ENCODE measurements around the gene RAP1GAP. TPM values are rescaled to one million over a fixed set of nuclear protein-coding genes. Genes with fewer than 3 reads are reported as not detected.

Gene RAP1GAP
- total RNA-seq, 1 donor from 2014 or later = 3.4 TPM

DNA sequence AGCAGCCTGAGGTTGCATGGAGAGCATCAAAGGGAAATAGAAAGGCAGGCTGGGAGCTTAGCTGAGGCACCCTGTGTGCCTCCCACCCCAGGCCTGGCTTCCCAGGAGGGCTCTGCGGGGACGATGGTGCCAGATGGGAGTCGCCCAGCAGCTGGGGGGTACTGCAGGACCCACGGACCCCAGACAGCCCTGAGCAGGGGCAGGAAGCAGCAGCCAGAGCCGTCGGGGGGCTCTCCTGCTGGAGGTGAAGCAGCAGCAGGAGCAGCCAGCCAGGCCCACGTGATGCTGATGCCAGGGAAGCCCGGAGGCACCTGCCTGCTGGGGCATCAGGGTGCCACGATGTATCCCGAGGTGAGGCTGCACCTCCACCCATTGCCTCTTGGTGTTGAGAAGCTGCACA lies 20.4 kb downstream of the RAP1GAP start:
- no peak for DNase-seq
- intact Hi-C loops (cut with micrococcal nuclease) = no loop called here
- ATAC-seq = no peak

DNA sequence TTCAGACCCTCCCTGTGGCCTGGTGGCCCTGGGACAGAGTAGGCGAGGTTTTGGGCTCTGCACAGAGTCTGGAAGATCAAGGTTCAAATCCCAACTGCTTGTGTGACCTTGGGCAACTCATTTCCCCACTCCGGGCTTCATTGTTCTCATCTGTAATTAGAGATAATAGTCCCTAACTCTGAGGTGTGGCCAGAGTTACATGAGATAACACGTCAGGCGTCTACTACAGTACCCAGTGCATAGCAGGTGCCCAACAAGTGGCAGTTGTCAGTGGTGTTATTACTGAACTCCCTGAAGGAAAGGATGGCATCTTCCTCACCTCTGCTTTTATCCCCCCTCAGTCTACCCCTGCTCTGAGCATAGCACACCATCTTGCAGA lies 20.8 kb downstream of the RAP1GAP start:
- ATAC-seq = no peak
- no peak for DNase-seq
- intact Hi-C loops (cut with micrococcal nuclease) = no loop called here

DNA sequence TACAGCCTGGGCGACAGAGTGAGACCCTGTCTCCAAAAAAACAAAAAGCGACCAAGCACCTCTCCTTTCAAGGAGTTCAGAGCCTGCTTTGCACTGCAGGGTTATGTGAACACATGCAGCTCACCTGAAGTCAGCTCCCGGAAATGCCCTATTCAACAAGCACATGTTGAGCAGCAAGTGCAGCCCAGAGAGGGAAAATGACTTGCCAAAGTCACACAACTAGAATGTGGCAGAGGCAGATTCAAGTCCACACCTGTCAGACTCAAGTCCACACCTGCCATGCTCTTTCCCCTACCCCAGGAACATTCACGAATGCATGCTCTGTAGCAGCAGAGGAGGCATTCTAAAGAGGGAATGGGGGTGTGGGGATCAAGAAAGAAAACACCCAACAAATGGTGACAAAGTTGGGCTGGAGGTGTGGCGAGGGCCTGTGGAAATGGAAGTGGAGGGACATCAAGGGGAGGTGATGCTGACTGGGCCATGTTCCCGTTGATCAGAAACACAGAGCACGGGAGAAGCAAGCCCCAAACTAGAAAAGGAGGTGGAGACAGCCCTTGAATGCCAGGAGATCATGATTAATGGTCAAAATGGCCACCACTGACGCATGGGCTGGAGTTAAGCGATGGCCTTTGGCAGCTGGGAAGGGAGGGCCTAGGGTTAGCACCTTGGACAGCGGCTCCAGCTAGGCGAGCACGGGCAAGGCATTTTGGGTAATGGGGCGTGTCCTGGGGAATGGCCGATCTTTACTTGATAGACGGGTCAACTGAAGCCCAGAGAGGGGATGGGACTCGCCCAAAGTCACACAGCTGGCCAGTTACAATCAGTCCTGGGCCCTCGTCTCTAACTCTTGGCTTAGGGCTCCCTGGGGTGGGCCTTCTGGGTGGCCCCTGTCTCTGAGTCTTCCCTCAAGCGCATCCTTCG lies 21.5 kb downstream of the RAP1GAP start:
- DNase-seq = no peak
- intact Hi-C loops (cut with micrococcal nuclease) = no loop called here
- peak; percentile 49 for ATAC-seq

DNA sequence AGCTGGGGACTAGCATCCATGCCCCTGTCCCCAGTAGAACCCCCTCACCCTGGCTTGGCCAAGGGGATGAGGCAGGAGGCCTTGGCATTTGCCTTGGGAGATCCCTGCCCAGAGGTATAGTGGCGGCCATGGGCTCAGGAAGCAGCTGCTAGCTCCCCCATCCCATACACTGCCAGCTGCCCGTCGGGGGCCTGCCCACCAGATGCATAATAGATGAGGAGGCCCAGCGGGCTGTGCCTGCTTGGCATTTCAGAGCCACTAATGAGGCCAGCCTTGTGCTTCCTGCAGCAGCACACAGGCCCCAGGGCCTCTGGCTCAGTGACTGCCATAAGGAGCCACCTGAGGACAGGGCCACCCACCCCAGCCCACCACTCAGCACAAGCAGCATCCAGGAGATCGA lies 23.6 kb downstream of the RAP1GAP start:
- ATAC-seq (no peak), DNase-seq (no peak)
- intact Hi-C loops (cut with micrococcal nuclease) = no loop called here

DNA sequence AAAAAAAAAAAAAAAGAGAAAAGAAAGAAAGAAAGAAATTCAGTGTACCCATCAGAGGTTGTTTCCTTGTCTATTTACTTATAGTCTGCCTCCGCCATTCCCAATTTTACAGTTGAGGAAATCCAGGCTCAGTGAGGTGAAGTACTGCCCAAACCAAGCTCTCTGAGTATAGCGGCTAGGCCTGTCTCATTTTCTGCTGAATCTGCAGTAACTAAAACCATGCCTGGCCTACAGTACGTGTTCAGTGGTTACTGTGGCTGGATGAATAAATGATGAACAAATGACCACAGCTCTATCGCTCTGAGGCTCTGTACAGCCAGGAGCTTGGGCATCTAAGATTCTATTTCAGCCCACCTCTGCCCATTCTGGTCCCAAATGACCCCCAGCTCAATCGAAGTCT lies 24.3 kb downstream of the RAP1GAP start:
- ATAC-seq = no peak
- intact Hi-C loops (cut with micrococcal nuclease) = no loop called here
- no peak for DNase-seq

DNA sequence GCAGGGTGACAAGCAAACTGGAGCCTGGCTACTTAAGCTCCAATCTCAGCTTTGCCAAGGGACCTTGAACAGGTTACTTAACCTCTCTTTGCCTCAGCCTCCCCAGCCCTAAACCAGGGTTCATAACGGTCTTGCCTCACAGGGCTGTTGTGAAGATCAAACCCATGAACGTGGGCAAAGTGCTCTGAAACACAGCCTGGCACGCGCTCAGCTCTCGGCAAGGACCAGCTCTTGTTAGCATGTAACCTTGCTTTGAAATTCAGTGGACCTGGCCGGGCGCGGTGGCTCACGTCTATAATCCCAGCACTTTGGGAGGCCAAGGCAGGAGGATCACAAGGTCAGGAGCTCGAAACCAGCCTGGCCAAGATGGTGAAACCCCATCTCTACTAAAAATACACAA lies 24.8 kb downstream of the RAP1GAP start:
- ATAC-seq (no peak), DNase-seq (no peak)
- intact Hi-C loops (cut with micrococcal nuclease) = no loop called here

DNA sequence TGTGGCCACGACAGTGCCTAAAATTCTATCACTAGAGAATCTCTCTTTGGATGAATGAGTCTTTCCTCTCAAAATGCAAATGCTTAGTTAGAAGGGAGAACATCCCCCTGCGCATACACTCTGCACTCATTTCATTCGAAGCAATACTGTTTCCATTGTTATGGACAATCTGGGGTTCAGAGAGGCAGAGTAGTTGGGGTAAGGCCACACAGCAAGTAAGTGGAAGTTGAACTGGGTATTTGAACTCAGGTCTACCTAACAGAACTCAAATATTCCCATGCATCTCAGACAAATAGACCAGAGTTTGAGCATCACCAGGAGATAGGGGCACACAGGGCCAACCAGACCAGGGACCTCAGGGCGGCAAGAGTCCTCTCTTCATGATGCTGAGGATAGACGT lies 25.5 kb downstream of the RAP1GAP start:
- intact Hi-C loops (cut with micrococcal nuclease) = no loop called here
- DNase-seq = no peak
- no peak for ATAC-seq

DNA sequence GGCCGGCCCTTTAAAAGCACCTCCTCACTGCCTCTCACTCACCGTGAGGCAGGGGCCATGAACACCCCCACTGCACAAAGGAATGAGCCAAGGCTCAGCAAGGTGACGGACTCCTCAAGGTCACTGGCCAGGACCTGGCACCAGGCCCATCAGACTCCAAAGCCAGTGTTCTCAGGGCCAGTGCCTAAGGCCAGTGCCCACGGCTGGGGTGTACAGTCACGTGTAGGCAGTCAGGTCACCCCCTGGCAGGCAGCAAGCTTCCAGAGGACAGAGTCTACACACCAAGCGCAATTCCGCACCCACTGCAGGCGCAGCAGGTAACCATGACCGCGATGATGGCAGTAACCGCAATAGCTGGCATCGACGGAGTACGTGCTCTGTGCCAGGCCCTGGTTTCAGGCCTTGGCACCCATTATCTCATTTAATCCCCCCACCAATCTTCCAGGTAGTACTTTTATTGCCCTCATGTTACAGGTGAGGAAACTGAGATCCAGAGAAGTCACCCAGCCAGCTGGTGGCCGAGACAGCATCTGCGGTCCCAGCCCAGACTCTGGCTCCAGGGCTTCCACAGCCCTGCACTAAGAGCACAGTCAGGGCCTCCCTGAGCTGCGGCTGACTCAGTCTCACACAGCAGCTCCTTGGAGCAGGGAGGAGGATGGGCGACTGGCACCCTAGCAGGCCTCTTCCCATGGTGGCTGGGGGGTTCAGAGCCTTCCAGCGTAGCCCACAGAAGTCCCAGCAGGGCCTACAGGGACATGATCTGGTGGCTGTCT lies 27.0 kb downstream of the RAP1GAP start:
- peak; percentile 60 for ATAC-seq
- intact Hi-C loops (cut with micrococcal nuclease) = no loop called here
- DNase-seq = peak; percentile 71

DNA sequence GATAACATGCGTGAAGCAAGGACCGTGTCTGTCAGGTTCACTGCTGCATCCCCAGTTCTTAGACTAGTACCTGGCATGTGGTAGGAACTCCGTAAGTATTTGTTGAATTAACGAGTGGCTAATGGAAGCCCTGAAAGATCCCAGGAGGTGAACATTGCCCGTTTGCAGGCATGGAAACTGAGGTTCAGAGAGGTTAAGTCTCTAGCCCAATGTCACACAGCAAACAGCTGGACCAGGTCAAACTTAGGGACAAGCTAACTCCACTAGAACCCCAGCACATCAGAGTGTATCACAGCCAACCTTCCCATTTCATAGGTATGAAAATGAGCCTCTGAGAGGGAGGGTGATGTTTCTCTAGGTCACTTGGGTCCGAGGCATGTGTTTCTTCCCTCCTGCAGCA lies 27.6 kb downstream of the RAP1GAP start:
- no peak for DNase-seq
- no peak for ATAC-seq
- intact Hi-C loops (cut with micrococcal nuclease) = no loop called here

DNA sequence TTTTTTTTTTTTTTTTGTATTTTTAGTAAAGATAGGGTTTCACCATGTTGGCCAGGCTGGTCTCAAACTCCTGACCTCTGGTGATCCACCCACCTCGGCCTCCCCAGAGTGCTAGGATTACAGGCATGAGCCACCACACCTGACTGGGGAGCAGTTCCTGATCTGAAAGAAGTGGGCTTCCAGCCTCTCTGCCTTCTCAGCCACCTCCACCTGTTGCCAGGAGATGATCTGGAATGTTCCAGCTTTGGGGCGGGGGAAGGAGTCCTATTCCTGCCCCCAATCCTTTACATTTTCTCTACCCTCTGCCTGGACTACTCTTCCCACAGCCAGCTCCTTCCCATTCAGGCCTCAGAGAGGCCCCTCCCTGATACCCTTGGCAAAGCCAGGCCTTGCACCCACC lies 28.1 kb downstream of the RAP1GAP start:
- intact Hi-C loops (cut with micrococcal nuclease) = no loop called here
- DNase-seq = no peak
- ATAC-seq = no peak

DNA sequence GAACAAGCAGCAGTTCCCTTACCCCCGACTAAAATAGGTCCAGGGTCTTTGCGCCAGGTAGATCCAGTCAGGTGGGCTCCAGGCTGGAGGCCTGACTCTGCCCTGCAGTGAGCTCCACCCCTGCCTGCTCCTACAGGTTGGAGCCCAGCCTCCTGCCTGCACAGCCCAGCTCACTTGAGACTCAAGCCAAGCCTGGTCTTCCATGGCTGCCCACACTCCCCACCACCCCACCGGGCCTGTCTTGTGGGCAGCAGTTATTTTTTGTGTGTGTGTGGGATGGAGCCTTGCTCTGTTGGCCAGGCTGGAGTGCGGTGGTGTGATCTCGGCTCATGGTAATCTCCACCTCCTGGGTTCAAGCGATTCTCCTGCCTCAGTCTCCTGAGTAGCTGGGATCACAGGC lies 28.5 kb downstream of the RAP1GAP start:
- intact Hi-C loops (cut with micrococcal nuclease) = no loop called here
- ATAC-seq = no peak

DNA sequence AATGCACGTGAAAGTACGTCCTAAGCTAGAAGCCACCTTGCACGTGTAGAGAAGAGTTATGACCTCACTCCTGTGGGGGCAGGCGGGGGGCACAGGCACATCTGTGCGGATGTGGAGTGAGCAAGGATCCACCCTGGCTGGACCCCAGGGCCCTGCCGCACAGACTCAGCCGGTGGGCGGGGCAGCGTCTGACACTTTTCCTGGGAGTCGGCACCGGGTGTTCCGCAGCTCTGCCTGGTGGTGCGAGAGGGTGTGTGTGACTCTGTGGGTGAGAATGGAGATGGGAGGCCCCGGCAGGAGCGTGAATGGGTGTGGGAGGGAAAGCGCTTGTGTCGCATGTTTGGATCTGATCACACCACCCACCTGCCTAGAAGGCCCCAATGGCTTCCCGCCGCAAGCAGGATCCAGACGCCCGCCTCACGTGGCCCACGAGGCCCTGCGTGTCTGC lies 29.5 kb downstream of the RAP1GAP start:
- DNase-seq = no peak
- peak; percentile 9 for ATAC-seq
- intact Hi-C loops (cut with micrococcal nuclease) = no loop called here

More for the DNA sequence above, 28.5 kb downstream of the RAP1GAP start:
- DNase-seq = no peak

DNA sequence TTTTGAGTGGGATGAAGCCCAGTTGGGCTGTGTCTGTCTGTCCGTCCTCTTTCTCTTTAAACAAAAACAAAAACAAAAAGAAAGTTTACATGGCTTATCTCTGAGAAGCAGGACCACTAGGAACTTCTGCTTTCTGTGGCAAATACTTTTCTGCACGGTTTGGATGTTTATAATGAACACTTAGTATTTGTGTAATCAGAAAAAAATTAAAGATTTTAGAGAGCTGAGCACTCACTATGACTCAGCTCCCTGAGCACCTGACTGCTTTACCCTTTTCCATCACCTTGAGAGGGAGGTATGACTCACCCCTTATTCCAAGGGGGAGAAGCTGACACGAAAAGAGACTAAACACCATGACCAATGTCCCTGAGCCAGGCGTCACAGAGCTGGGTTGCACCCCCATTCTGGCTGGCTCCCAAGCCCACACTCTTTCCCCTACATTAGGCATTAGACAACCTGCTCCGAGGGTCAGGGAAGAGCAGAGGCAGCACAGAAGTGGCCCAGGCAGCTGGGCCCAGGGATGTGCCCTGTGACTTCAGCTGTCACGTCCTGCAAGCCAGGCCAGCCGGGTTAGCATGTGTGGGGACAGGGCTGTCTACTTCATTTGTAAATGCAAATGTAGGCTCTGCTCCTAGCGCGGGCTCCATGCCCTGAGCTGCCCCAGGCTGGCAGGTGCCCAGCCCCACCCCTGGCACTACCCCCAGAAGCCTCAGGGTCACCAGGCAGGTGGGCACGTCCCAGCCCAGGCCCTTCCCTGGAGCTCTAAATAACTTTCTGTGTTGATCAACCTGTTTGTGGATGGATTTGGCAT lies 30.4 kb downstream of the RAP1GAP start:
- DNase-seq (peak; percentile 47), ATAC-seq (peak; percentile 77)
- intact Hi-C loops (cut with micrococcal nuclease) = no loop called here

DNA sequence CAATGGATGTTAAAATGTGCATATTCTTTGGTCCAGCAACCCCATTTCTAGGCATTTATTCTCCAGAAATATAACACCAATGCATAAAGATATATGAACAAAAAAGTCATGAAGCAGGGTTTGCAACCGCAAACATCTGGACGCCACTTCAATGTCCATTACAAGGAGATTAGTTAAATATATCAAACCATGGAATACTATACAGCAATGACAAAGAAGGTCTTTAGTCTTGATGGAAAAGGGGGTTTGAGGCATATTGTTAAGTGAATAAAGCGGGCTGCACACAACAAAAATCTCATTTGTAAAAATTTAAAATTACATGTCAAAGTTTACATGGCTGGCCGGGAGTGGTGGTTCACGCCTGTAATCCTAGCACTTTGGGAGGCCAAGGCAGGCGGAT lies 31.6 kb downstream of the RAP1GAP start:
- ATAC-seq (no peak), DNase-seq (no peak)
- intact Hi-C loops (cut with micrococcal nuclease) = no loop called here

DNA sequence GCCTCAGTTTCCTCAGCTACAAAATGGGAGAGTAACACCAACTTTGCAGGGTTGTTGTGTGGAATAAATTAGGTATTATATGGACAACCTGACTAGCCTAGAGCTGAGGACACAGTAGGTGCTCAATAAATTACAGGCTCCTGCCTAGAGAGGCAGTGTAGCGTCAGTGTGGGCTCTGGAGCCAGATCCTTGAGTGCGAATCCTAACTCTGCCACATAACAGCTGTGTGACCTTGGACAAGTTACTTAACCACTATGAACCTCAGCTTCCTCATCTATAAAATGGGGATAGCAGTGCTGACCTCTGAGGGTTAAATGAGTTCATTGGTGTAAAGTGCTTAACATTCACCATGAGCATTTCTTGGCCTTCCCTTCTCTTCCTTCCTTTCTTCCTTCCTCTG lies 33.1 kb downstream of the RAP1GAP start:
- intact Hi-C loops (cut with micrococcal nuclease) = no loop called here
- no peak for ATAC-seq
- no peak for DNase-seq

DNA sequence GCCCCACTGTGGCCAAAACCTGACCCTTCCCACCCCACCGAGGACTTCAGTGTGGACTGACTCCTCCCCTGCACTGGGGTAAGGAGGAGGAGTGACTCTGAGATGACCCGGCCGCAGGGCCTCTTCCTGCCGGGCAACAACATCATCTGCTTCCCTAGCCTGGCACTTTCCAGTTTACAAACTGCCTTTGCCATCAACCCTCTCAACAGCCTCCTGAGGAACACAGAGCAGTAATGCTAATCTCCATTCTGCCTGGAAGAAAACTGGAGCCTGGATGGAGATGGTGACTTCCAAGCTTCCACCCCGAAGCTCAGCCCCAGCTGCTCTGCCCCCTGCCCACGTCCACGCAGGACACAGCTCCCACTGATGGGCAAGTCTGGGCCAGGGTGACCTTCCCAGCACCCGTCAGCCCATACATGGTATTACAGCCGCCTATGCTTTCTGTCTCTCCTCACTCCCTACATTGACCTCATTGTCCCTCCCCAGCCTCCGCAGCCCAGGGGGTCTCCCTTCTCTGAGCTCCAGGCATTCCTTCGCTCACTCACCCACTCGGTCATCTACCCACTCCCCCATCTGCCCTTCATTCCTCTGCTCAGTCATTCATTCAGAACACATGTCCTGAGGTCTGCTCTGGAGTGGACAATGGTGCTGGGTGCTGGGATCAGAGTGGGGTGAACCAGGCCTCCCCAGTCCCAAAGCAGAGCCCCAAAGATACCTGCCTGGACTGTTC lies 34.2 kb downstream of the RAP1GAP start:
- DNase-seq (no peak), ATAC-seq (no peak)
- intact Hi-C loops (cut with micrococcal nuclease) = no loop called here

DNA sequence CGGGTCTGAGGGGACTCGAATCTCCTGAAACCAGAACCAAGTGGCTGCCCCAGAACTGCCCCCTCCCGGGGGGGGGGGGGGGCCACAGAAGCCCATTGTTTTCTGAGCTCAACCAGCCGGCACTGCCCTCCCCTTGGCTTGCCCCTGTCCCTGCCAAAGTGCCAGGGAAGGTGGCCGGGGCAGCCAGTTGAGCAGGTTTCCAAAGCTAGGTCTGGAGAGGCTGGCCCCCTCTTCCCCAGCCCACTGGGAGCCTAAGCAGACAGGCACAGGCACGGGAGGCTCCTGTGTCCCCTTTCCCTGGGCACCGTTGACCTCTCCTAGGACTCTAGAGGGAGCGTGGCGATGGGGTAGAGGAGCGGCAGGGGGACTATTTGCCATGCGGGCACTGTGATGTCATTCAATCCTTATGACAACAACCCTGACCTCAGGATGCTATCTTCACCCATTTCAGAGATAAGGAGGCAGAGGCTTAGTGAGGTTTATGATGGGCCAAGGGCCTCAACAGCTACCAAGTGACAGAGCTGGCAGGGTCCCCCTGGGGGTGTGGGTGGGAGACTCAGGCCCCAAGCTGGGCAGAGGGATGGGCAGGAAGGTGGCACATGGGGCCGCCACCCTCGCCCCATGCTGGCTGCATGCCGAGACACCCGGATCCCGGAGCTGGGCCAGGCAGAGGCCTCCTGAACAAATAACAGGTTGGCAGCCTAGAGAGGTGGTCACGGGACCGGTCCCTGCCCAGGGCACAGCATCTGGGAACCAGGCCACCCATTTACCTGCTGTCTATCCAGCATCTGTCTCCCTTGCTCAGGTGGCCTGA lies 35.0 kb downstream of the RAP1GAP start:
- no peak for DNase-seq
- ATAC-seq = no peak

DNA sequence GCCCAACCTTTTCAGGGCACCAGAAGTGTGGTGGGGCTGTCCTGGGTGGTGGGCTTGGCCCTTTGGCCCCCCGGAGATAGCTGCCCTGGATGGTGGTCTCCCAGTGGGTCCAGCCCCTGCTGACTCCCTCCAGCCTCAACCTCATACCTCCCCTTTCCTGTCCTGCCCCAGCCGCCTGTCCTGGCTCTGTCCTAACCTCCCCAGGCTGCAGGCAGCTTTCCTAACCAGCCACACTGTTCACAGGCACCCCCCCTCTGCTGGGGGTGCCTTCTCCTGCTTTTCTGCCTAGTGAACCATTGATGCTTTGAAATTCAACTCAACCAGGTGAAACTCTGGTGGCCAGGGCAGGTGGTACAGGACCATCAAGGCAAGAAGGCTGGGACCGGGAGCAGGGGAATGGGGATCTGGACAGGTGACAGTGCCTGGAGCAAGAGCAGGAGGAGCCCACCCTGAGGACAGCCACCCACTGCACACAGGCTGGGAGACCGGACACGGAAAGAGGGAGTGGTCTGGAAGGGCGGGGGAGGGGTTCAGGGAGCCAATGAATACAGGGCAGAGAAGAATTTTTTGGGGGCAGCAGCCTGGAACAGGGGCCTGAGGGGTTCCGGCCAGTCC lies 35.9 kb downstream of the RAP1GAP start:
- DNase-seq (no peak), ATAC-seq (no peak)
- intact Hi-C loops (cut with micrococcal nuclease) = no loop called here

More for the DNA sequence above, 35.0 kb downstream of the RAP1GAP start:
- intact Hi-C loops (cut with micrococcal nuclease) = no loop called here
